ENCODE results near the gene TPP1.

The TPP1 gene

GRCh38 chr11:6611092-6611962, 7.9 kb downstream of the TPP1 start:
- H2AFZ ChIP-seq (ENCODE audit: low read length): no peak overlapping the region
- peaks cover 55% of the 10 kb centered on the region for H3K79me2 ChIP-seq (ENCODE audit: insufficient read depth, low read length)
- H3K4me2 ChIP-seq (ENCODE audit: low read depth, low read length, poor library complexity, severe bottlenecking): peak overlapping the region; percentile 96

GRCh38 chr11:6610591-6610990, 8.6 kb downstream of the TPP1 start:
- TF ChIP-seq CTCF (conservative IDR thresholded peaks at IDR 0.05; ENCODE audit: low read length): no peak
- no peak for TF ChIP-seq EZH2phosphoT487 (IDR thresholded peaks at IDR 0.05; ENCODE audit: borderline replicate concordance)
- Histone ChIP-seq H3K4me3 (ENCODE audit: low read length, poor library complexity, severe bottlenecking) (peak overlapping the region; percentile 80), H3F3A (ENCODE audit: low read depth) (peaks cover 10% of the 10 kb centered on the region; the same call in 1 of the 2 replicates), H2AFZ (ENCODE audit: low read length) (no peak overlapping the region), H3K27me3 (ENCODE audit: insufficient read depth, low read length, poor library complexity, severe bottlenecking) (no peaks in the 10 kb centered on the region), H3K36me3 (ENCODE audit: insufficient read depth, low read length) (peaks cover 34% of the 10 kb centered on the region; the same call in 1 of the 2 replicates), H4K20me1 (ENCODE audit: insufficient read depth, low read length, poor library complexity, severe bottlenecking) (peaks cover 18% of the 10 kb centered on the region), H3K9me2 (replicated peaks; ENCODE audit: low read depth, low read length) (no peaks in the 10 kb centered on the region), H3K9ac (ENCODE audit: low read depth, low read length, poor library complexity, severe bottlenecking) (no peak overlapping the region), H3K4me2 (ENCODE audit: low read depth, low read length, poor library complexity, severe bottlenecking) (peak overlapping the region; percentile 96), H3K4me1 (ENCODE audit: insufficient read depth, low read length, poor library complexity, severe bottlenecking) (peaks cover 45% of the 10 kb centered on the region), H3K79me2 (ENCODE audit: insufficient read depth, low read length) (peaks cover 62% of the 10 kb centered on the region), H3K9me3 (ENCODE audit: insufficient read depth, low read depth, low read length) (no peaks in the 10 kb centered on the region)

More at GRCh38 chr11:6611092-6611962, 7.9 kb downstream of the TPP1 start:
- Histone ChIP-seq H3K36me3 (ENCODE audit: insufficient read depth, low read length) (peaks cover 34% of the 10 kb centered on the region; the same call in 1 of the 2 replicates), H3K4me3 (ENCODE audit: low read length, poor library complexity, severe bottlenecking) (peak overlapping the region; percentile 80), H3K9me2 (replicated peaks; ENCODE audit: low read depth, low read length) (no peaks in the 10 kb centered on the region), H3K9ac (ENCODE audit: low read depth, low read length, poor library complexity, severe bottlenecking) (peak overlapping the region; percentile 79), H3K27me3 (ENCODE audit: insufficient read depth, low read length, poor library complexity, severe bottlenecking) (no peaks in the 10 kb centered on the region), H3F3A (ENCODE audit: low read depth) (peaks cover 7% of the 10 kb centered on the region; the same call in 1 of the 2 replicates), H3K9me3 (ENCODE audit: insufficient read depth, low read depth, low read length) (no peaks in the 10 kb centered on the region), H4K20me1 (ENCODE audit: insufficient read depth, low read length, poor library complexity, severe bottlenecking) (peaks cover 16% of the 10 kb centered on the region), H3K4me1 (ENCODE audit: insufficient read depth, low read length, poor library complexity, severe bottlenecking) (peaks cover 40% of the 10 kb centered on the region)
- no peak for TF ChIP-seq CTCF (conservative IDR thresholded peaks at IDR 0.05; ENCODE audit: low read length)
- no peak for TF ChIP-seq EZH2phosphoT487 (IDR thresholded peaks at IDR 0.05; ENCODE audit: borderline replicate concordance)

GRCh38 chr11:6609502-6610015, 9.7 kb downstream of the TPP1 start:
- peaks cover 34% of the 10 kb centered on the region; the same call in 1 of the 2 replicates for H3K36me3 ChIP-seq (ENCODE audit: insufficient read depth, low read length)

More at GRCh38 chr11:6609502-6610015, 9.7 kb downstream of the TPP1 start:
- Histone ChIP-seq H3K9me3 (ENCODE audit: insufficient read depth, low read depth, low read length) (no peaks in the 10 kb centered on the region), H3K27me3 (ENCODE audit: insufficient read depth, low read length, poor library complexity, severe bottlenecking) (no peaks in the 10 kb centered on the region), H3K4me1 (ENCODE audit: insufficient read depth, low read length, poor library complexity, severe bottlenecking) (peaks cover 55% of the 10 kb centered on the region), H3K9ac (ENCODE audit: low read depth, low read length, poor library complexity, severe bottlenecking) (no peak overlapping the region), H3K4me2 (ENCODE audit: low read depth, low read length, poor library complexity, severe bottlenecking) (no peak overlapping the region), H3K79me2 (ENCODE audit: insufficient read depth, low read length) (peaks cover 72% of the 10 kb centered on the region), H3K9me2 (replicated peaks; ENCODE audit: low read depth, low read length) (no peaks in the 10 kb centered on the region), H3K4me3 (ENCODE audit: low read length, poor library complexity, severe bottlenecking) (no peak overlapping the region), H4K20me1 (ENCODE audit: insufficient read depth, low read length, poor library complexity, severe bottlenecking) (peaks cover 23% of the 10 kb centered on the region), H3F3A (ENCODE audit: low read depth) (peaks cover 10% of the 10 kb centered on the region; the same call in 1 of the 2 replicates), H2AFZ (ENCODE audit: low read length) (no peak overlapping the region)
- TF ChIP-seq EZH2phosphoT487 (IDR thresholded peaks at IDR 0.05; ENCODE audit: borderline replicate concordance) (no peak), CTCF (conservative IDR thresholded peaks at IDR 0.05; ENCODE audit: low read length) (no peak)

All from Loucy (cell line).